Colonic mucosa (tissue), 4 donors: ENCODE data around the gene VSTM2B. TPM values are rescaled to one million over a fixed set of nuclear protein-coding genes. Genes with fewer than 3 reads are reported as not detected.
"Not testable (repeated sequence)": the region's sequence is repeated elsewhere in the genome, so short reads cannot be mapped to it uniquely, and the experiment has no call there.

Experiments used
- DNase-seq: peaks from one replicate; pipeline ENCODE4 v3.0.0-alpha.2; 2020
- H3K27ac ChIP-seq: fragments of 200-600 bp; one replicate; pipeline ENCODE4 v1.8.0; 2021
- H3K27me3 ChIP-seq: fragments of 200-600 bp; one replicate; pipeline ENCODE4 v1.8.0; 2021
- H3K36me3 ChIP-seq: fragments of 200-600 bp; one replicate; pipeline ENCODE4 v1.8.0; 2021
- H3K4me1 ChIP-seq: fragments of 200-600 bp; one replicate; pipeline ENCODE4 v1.8.0; 2021; ENCODE audit warnings: mild to moderate bottlenecking
- H3K4me3 ChIP-seq: fragments of 200-600 bp; one replicate; pipeline ENCODE4 v1.8.0; 2021
- H3K9ac ChIP-seq, 2 donors: one replicate each; pipeline ENCODE4 v1.7.0; 2013; ENCODE audit warnings: control low read depth in 2 of 2, low read depth in 2 of 2, low read length in 2 of 2
- H3K9me3 ChIP-seq: fragments of 200-600 bp; one replicate; pipeline ENCODE4 v1.8.0; 2021
- CTCF ChIP-seq: fragments of 200-600 bp; IDR thresholded peaks from one replicate; pipeline ENCODE4 v1.8.0; 2022; ENCODE audit warnings: antibody characterized with exemption, mild to moderate bottlenecking
- intact Hi-C: fragments of 100-400 bp; cut with DNase I; formaldehyde crosslinking; loops from one replicate; pipeline ENCODE4 v1.14.1; 2022
- total RNA-seq, 2 donors: library from RNA; stranded (reverse); fragmentation: NEBNext Ultra II Directional in 1 of 2; extraction: Animal tissue kit (Norgen Biotek cat#: 25700) in 1 of 2; gene quantifications; one replicate each; pipeline ENCODE4 v1.2.1, GENCODE V29; 2021
- donor health status: healthy.
- donor health status: DM: no; HTN: no; CAD: no.
- donor health status: DM: no; HTN: no; CAD: no.

The VSTM2B gene
- total RNA-seq, 2 donors from 2014 or later = not detected

GRCh38 chr19:29541473-29542253, 15.9 kb downstream of the VSTM2B start:
- no peak overlapping the region for H3K27ac ChIP-seq
- no peak overlapping the region for H3K4me3 ChIP-seq
- no peak overlapping the region for H3K9ac ChIP-seq
- no peaks in the 10 kb centered on the region for H3K4me1 ChIP-seq
- H3K36me3 ChIP-seq = no peaks in the 10 kb centered on the region
- no peak for TF ChIP-seq CTCF
- DNase-seq = no peak
- intact Hi-C loops = no loop called here
- no peaks in the 10 kb centered on the region for H3K9me3 ChIP-seq
- H3K27me3 ChIP-seq = no peaks in the 10 kb centered on the region

GRCh38 chr19:29542327-29542726, 16.5 kb downstream of the VSTM2B start:
- no peak overlapping the region for H3K4me3 ChIP-seq
- DNase-seq = no peak
- H3K27me3 ChIP-seq = no peaks in the 10 kb centered on the region
- H3K4me1 ChIP-seq = no peaks in the 10 kb centered on the region
- no peak for TF ChIP-seq CTCF
- H3K9me3 ChIP-seq = no peaks in the 10 kb centered on the region
- no peak overlapping the region for H3K9ac ChIP-seq
- no peaks in the 10 kb centered on the region for H3K36me3 ChIP-seq
- no peak overlapping the region for H3K27ac ChIP-seq
- intact Hi-C loops = no loop called here

- H3K9me3 ChIP-seq = no peaks in the 10 kb centered on the region
- TF ChIP-seq CTCF = no peak
- H3K27ac ChIP-seq = no peak overlapping the region
- no peak overlapping the region for H3K4me3 ChIP-seq
- H3K27me3 ChIP-seq = no peaks in the 10 kb centered on the region
- no peak overlapping the region for H3K9ac ChIP-seq
- no peaks in the 10 kb centered on the region for H3K36me3 ChIP-seq
- DNase-seq = no peak
- no peaks in the 10 kb centered on the region for H3K4me1 ChIP-seq
- intact Hi-C loops = no loop called here
These were observed 17.0 kb downstream of the VSTM2B start for GRCh38 chr19:29542776-29543175.

- Histone ChIP-seq H3K27me3 (no peaks in the 10 kb centered on the region), H3K4me1 (no peaks in the 10 kb centered on the region), H3K36me3 (no peaks in the 10 kb centered on the region), H3K4me3 (no peak overlapping the region), H3K27ac (no peak overlapping the region), H3K9me3 (no peaks in the 10 kb centered on the region), H3K9ac (no peak overlapping the region)
- no peak for DNase-seq
- intact Hi-C loops = no loop called here
- TF ChIP-seq CTCF = no peak
These were observed 17.6 kb downstream of the VSTM2B start for GRCh38 chr19:29543381-29543780.

GRCh38 chr19:29544656-29545360, 19.0 kb downstream of the VSTM2B start:
- intact Hi-C loops = no loop called here
- Histone ChIP-seq H3K4me1 (no peaks in the 10 kb centered on the region), H3K9me3 (no peaks in the 10 kb centered on the region), H3K4me3 (no peak overlapping the region), H3K27me3 (no peaks in the 10 kb centered on the region), H3K9ac (no peak overlapping the region), H3K36me3 (no peaks in the 10 kb centered on the region), H3K27ac (no peak overlapping the region)
- TF ChIP-seq CTCF = no peak
- DNase-seq = no peak

GRCh38 chr19:29545447-29545846, 19.7 kb downstream of the VSTM2B start:
- H3K27ac ChIP-seq, H3K36me3 ChIP-seq, H3K4me1 ChIP-seq, H3K27me3 ChIP-seq, H3K9ac ChIP-seq, H3K4me3 ChIP-seq, H3K9me3 ChIP-seq, intact Hi-C loops, DNase-seq: not testable (repeated sequence)
